ENCODE results near the gene GJA4.

GJA4 gene

GRCh38 chr1:34833711-34834110, 40.9 kb downstream of the GJA4 start:
- no peak for TF ChIP-seq CTCF (IDR thresholded peaks at IDR 0.05; ENCODE audit: low read depth, low read length)
- no peak for DNase-seq (ENCODE audit: low read depth in 2 of 2)
- H3K4me3 ChIP-seq (replicated peaks in 1 of 2; ENCODE audit: low read depth in 2 of 2, low read length in 2 of 2), result no peak overlapping the region

- no peak for DNase-seq (ENCODE audit: low read depth in 2 of 2)
- H3K4me3 ChIP-seq (replicated peaks in 1 of 2; ENCODE audit: low read depth in 2 of 2, low read length in 2 of 2), result no peak overlapping the region
- no peak for TF ChIP-seq CTCF (IDR thresholded peaks at IDR 0.05; ENCODE audit: low read depth, low read length)
These were observed 46.9 kb downstream of the GJA4 start for GRCh38 chr1:34839526-34840305.

GRCh38 chr1:34840426-34840825, 47.6 kb downstream of the GJA4 start:
- DNase-seq (ENCODE audit: low read depth in 2 of 2), result no peak
- no peak for TF ChIP-seq CTCF (IDR thresholded peaks at IDR 0.05; ENCODE audit: low read depth, low read length)
- no peak overlapping the region for H3K4me3 ChIP-seq (replicated peaks in 1 of 2; ENCODE audit: low read depth in 2 of 2, low read length in 2 of 2)

GRCh38 chr1:34842073-34842472, 49.3 kb downstream of the GJA4 start:
- no peak for DNase-seq (ENCODE audit: low read depth in 2 of 2)
- H3K4me3 ChIP-seq (replicated peaks in 1 of 2; ENCODE audit: low read depth in 2 of 2, low read length in 2 of 2), result no peak overlapping the region
- no peak for TF ChIP-seq CTCF (IDR thresholded peaks at IDR 0.05; ENCODE audit: low read depth, low read length)

GRCh38 chr1:34842952-34843371, 50.2 kb downstream of the GJA4 start:
- no peak for TF ChIP-seq CTCF (IDR thresholded peaks at IDR 0.05; ENCODE audit: low read depth, low read length)
- H3K4me3 ChIP-seq (replicated peaks in 1 of 2; ENCODE audit: low read depth in 2 of 2, low read length in 2 of 2), result no peak overlapping the region
- DNase-seq (ENCODE audit: low read depth in 2 of 2), result peak in 1 of 2 donors; percentile 14

- TF ChIP-seq CTCF (IDR thresholded peaks at IDR 0.05; ENCODE audit: low read depth, low read length), result no peak
- DNase-seq (ENCODE audit: low read depth in 2 of 2), result peak in 1 of 2 donors; percentile 38
- no peak overlapping the region for H3K4me3 ChIP-seq (replicated peaks in 1 of 2; ENCODE audit: low read depth in 2 of 2, low read length in 2 of 2)
These were observed 50.8 kb downstream of the GJA4 start for GRCh38 chr1:34843392-34844251.
